CD4-positive, CD25-positive, alpha-beta regulatory T cell (primary cell): ENCODE data around the gene EXOC4. TPM values are rescaled to one million over a fixed set of nuclear protein-coding genes. Genes with fewer than 3 reads are reported as not detected.

Experiments
- ATAC-seq, 2 donors: fragments of 150-1000 bp; cut with Tn5 transposase; one replicate each; pipeline ENCODE4 v1.10.0; 2021; ENCODE audit warnings: low read depth in 2 of 2, moderate number of reproducible peaks in 2 of 2, moderate library complexity in 1 of 2
- DNase-seq, 3 donors: peaks; one replicate each; pipeline versions ENCODE4 v3.0.0 to v3.0.0-alpha.2; 2012 to 2022; ENCODE audit warnings: mixed read lengths in 1 of 3
- H3K27ac ChIP-seq: one replicate; pipeline ENCODE4 v1.7.0; 2013; ENCODE audit warnings: mild to moderate bottlenecking, low read length; ENCODE audit not compliant: insufficient read depth, poor library complexity, severe bottlenecking
- H3K27me3 ChIP-seq: one replicate; pipeline ENCODE4 v1.7.0; 2013; ENCODE audit warnings: low read length; ENCODE audit not compliant: control insufficient read depth, insufficient read depth
- H3K36me3 ChIP-seq: one replicate; pipeline ENCODE4 v1.7.0; 2013; ENCODE audit warnings: mild to moderate bottlenecking, low read length, moderate library complexity; ENCODE audit not compliant: control insufficient read depth, insufficient read depth
- H3K4me1 ChIP-seq: 2 replicates; pipeline ENCODE4 v1.7.0; 2013; ENCODE audit warnings: mild to moderate bottlenecking, low read length; ENCODE audit not compliant: insufficient read depth, control insufficient read depth, poor library complexity, severe bottlenecking
- H3K4me3 ChIP-seq: one replicate; pipeline ENCODE4 v1.7.0; 2013; ENCODE audit warnings: low read depth, mild to moderate bottlenecking, low read length, moderate library complexity
- H3K9me3 ChIP-seq, 2 experiments: 1 replicate in 1 of 2; 2 replicates in 1 of 2; pipeline ENCODE4 v1.7.0; 2013; ENCODE audit warnings: low read length in 2 of 2, mild to moderate bottlenecking in 1 of 2, moderate library complexity in 1 of 2; ENCODE audit not compliant: control insufficient read depth in 2 of 2
- H3K27ac Mint-ChIP-seq, 3 donors: one replicate each; pipeline ENCODE4 v1.8.0; 2020 to 2022; ENCODE audit warnings: mild to moderate bottlenecking in 3 of 3, mixed read lengths in 3 of 3, moderate library complexity in 2 of 3
- H3K27me3 Mint-ChIP-seq: one replicate; pipeline ENCODE4 v1.8.0; 2022; ENCODE audit warnings: mild to moderate bottlenecking, mixed read lengths
- H3K36me3 Mint-ChIP-seq: one replicate; pipeline ENCODE4 v1.8.0; 2020; ENCODE audit warnings: mixed read lengths
- H3K4me1 Mint-ChIP-seq, 4 donors: one replicate each; pipeline ENCODE4 v1.8.0; 2020 to 2022; ENCODE audit warnings: mixed read lengths in 4 of 4, mild to moderate bottlenecking in 1 of 4
- H3K4me3 Mint-ChIP-seq, 4 donors: one replicate each; pipeline ENCODE4 v1.8.0; 2020 to 2022; ENCODE audit warnings: mild to moderate bottlenecking in 4 of 4, mixed read lengths in 4 of 4, moderate library complexity in 3 of 4
- H3K9me3 Mint-ChIP-seq, 7 donors: one replicate each; pipeline ENCODE4 v1.8.0; 2020 to 2022; ENCODE audit warnings: mixed read lengths in 7 of 7, mild to moderate bottlenecking in 3 of 7, moderate library complexity in 2 of 7
- polyA plus RNA-seq, 4 donors: library from polyadenylated mRNA; unstranded; fragments of 300-500 nt; fragmentation: Illumina TruSeq; gene quantifications; one replicate each; pipeline ENCODE4 v1.2.3, GENCODE V29; 2021
- total RNA-seq: library from RNA; stranded (reverse); gene quantifications from one replicate; pipeline ENCODE4 v1.2.3, GENCODE V29; 2022

The EXOC4 gene
- total and polyA plus RNA-seq, 5 donors from 2014 or later: 39.1 to 118 (median 52.2) TPM

DNA sequence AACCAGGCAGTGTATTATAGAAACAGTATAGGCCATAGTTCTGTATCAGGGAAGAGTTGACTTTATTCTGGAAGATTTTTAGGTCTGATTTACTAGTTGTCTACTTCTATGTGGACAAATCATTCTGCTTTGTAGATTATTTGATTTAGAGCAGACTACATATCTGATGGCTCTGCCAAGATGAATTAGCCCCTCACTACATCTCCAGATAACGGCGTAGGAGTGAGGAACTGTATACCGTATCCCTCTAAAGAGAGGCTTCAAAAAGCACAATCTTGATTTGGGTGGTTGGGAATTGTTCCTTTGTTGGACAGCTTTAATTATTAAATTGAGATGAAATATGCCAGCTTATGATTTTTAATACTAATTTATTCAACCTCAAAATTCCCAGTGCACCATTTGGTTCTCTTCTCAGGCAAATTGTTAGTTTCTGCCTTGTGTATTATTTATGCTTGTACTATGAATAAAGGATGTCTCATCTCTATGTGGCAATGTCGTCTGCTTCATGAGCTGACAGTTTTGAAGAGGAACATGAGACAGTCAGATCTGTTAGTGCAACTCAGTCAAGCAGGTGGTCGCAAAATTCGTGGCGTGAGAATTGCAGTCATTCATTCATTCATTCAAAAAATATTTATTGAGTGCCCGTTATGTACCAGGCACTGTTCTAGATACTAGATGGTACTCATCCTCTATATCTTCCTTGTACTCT is 422.8 kb downstream of the EXOC4 start:
- peaks cover 0 to 8% (median 0%) of the 10 kb centered on the region in 4 donors for H3K4me1 Mint-ChIP-seq
- peaks cover 8% of the 10 kb centered on the region for H3K36me3 Mint-ChIP-seq
- DNase-seq (no peak), ATAC-seq (no peak)
- Histone ChIP-seq H3K4me1 (no peaks in the 10 kb centered on the region), H3K4me3 (no peak overlapping the region), H3K27me3 (no peaks in the 10 kb centered on the region), H3K36me3 (no peaks in the 10 kb centered on the region), H3K27ac (no peak overlapping the region), H3K9me3 (no peaks in the 10 kb centered on the region)
- no peak overlapping the region for H3K4me3 Mint-ChIP-seq
- H3K9me3 Mint-ChIP-seq: no peaks in the 10 kb centered on the region
- no peak overlapping the region for H3K27ac Mint-ChIP-seq
- no peaks in the 10 kb centered on the region for H3K27me3 Mint-ChIP-seq

DNA sequence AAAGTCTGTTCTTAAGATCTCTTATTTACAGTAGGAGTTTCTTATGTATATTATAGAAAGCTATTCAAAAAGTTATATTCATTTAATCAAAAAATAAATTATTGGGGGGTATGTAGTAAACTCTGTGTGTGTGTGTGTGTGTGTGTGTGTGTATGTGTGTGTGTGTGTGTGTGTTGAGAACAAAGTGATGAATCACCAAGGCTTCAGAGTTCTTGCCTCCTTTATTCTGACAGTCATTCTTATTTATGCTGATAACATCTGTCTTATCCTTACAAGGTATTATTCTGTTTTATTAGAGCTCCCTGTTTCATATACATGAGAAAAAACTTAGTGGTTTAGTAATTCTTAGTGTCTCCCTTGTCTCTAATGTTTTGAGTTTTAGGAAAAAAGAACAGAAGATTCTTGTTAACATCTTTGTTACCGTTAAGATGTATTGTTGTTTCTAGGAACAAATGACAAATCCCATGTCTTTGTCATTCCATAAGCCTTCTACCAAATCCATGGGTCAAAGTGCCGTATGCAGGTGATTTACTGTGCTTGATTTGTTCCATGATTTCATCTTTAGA is 424.0 kb downstream of the EXOC4 start:
- H3K27me3 Mint-ChIP-seq: no peaks in the 10 kb centered on the region
- no peak overlapping the region for H3K27ac Mint-ChIP-seq
- no peaks in the 10 kb centered on the region for H3K9me3 Mint-ChIP-seq
- H3K4me1 Mint-ChIP-seq: peaks cover 0 to 5% (median 0%) of the 10 kb centered on the region in 4 donors
- H3K27me3 ChIP-seq: no peaks in the 10 kb centered on the region
- no peaks in the 10 kb centered on the region for H3K4me1 ChIP-seq
- DNase-seq (no peak), ATAC-seq (no peak)
- no peaks in the 10 kb centered on the region for H3K9me3 ChIP-seq
- H3K36me3 ChIP-seq: no peaks in the 10 kb centered on the region
- no peak overlapping the region for H3K4me3 ChIP-seq
- H3K4me3 Mint-ChIP-seq: no peak overlapping the region
- peaks cover 7% of the 10 kb centered on the region for H3K36me3 Mint-ChIP-seq
- no peak overlapping the region for H3K27ac ChIP-seq

DNA sequence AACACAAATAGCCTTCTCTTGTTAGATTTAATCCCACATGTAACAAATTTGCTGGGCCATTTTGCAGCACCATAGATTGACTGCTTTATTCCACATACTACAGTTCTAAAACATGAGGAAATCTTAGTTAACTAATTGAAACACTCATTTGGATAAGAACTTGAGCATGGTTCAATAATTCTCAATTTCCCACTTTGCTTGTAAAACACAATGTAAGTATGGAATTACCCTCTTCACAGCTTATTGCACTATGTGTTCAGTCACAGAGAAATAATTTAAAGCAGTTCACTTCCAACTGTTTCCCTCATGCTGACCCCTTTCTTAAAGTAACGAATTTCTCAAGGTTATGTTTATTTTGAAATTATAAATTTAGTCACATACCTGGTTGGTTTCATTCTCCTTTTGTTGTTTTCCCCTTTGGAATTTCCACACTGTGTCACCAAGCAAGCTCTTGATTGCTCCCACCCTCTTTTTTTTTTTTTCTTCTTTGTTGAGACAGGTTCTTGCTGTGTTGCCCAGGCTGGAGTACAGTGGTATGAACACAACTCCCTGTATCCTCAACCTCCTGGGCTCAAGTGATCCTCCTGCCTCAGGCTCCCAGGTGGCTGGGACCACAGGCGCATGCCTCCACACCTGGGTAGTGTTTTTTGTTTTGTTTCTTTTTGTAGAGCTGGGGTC is 425.4 kb downstream of the EXOC4 start:
- no peaks in the 10 kb centered on the region for H3K4me1 ChIP-seq
- no peaks in the 10 kb centered on the region for H3K9me3 Mint-ChIP-seq
- H3K36me3 Mint-ChIP-seq: peaks cover 7% of the 10 kb centered on the region

DNA sequence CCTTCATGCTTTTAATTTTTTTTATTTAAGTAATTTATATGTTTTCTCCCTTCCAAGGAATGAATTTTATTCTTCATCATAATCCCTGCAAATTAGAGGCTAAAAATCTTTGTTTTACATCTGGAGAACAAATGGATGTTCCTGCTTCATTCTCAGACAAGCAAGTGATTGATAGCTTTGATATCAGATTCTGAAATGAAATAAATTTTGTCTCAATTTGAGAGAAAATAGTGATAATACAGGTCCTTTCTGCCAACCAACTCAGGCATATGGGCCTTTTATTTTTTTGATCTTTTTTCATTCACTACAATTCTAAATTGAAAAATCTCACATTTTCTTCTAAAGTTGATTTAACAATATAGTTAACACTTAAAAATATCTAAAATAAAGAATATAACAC is 427.1 kb downstream of the EXOC4 start:
- no peaks in the 10 kb centered on the region for H3K27me3 Mint-ChIP-seq
- no peak for ATAC-seq
- no peaks in the 10 kb centered on the region for H3K4me1 ChIP-seq
- H3K4me3 Mint-ChIP-seq: no peak overlapping the region
- no peak overlapping the region for H3K4me3 ChIP-seq
- no peak for DNase-seq
- no peaks in the 10 kb centered on the region for H3K9me3 ChIP-seq
- no peaks in the 10 kb centered on the region for H3K27me3 ChIP-seq
- H3K27ac ChIP-seq: no peak overlapping the region
- no peak overlapping the region for H3K27ac Mint-ChIP-seq
- H3K4me1 Mint-ChIP-seq: peaks cover 0 to 5% (median 2%) of the 10 kb centered on the region in 4 donors
- H3K9me3 Mint-ChIP-seq: no peaks in the 10 kb centered on the region
- peaks cover 11% of the 10 kb centered on the region for H3K36me3 Mint-ChIP-seq
- H3K36me3 ChIP-seq: no peaks in the 10 kb centered on the region

More for the DNA sequence above, 425.4 kb downstream of the EXOC4 start:
- no peak overlapping the region for H3K27ac Mint-ChIP-seq
- ATAC-seq (no peak), DNase-seq (no peak)
- Histone ChIP-seq H3K4me3 (no peak overlapping the region), H3K9me3 (no peaks in the 10 kb centered on the region), H3K36me3 (no peaks in the 10 kb centered on the region), H3K27ac (no peak overlapping the region), H3K27me3 (no peaks in the 10 kb centered on the region)
- H3K4me3 Mint-ChIP-seq: no peak overlapping the region
- H3K4me1 Mint-ChIP-seq: peaks cover 0 to 5% (median 2%) of the 10 kb centered on the region in 4 donors
- no peaks in the 10 kb centered on the region for H3K27me3 Mint-ChIP-seq

- ATAC-seq (no peak), DNase-seq (no peak)
- H3K9me3 ChIP-seq: no peaks in the 10 kb centered on the region
- no peaks in the 10 kb centered on the region for H3K27me3 ChIP-seq
- Mint-ChIP-seq H3K4me3 (no peak overlapping the region), H3K36me3 (peaks cover 11% of the 10 kb centered on the region), H3K27ac (no peak overlapping the region), H3K4me1 (peaks cover 0 to 5% (median 2%) of the 10 kb centered on the region in 4 donors), H3K9me3 (no peaks in the 10 kb centered on the region), H3K27me3 (no peaks in the 10 kb centered on the region)
- H3K36me3 ChIP-seq: no peaks in the 10 kb centered on the region
- no peak overlapping the region for H3K4me3 ChIP-seq
- no peak overlapping the region for H3K27ac ChIP-seq
- H3K4me1 ChIP-seq: no peaks in the 10 kb centered on the region
Measured at GRCh38 chr7:133681529-133681928, 428.7 kb downstream of the EXOC4 start.

DNA sequence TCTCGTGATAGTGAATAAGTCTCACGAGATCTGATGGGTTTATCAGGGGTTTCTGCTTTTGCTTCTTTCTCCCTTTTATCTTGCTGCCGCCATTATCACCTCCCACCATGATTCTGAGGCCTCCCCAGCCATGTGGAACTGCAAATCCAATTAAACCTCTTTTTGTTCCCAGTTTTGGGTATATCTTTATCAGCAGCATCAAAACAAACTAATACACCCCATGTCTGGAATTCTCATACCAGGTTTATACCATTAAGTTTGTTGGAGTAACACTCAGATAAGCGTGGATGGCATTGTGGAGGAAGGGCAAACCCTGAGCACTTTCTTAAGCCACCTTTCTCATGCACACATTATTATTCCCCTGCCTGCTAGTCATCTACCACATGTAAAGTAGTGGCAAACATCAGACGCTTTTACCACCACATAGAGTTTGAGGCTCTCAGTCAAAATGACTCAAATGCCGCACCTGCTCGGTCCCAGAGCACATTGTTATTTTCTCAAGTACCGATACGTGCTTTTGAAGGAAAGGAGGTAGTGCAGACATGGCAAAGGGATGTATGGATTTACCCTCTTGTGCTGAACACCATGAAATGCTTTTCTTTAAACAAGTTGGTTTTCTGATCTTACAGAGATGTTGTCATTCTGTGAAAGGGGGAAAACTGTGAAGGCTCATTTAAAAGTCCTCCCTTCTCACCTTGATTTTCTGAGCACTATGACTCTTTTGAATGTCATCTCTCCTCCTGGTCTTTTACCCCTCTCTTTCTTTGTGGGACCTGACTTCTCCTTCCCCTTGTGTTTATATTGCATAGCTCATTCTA is 429.7 kb downstream of the EXOC4 start:
- no peak overlapping the region for H3K4me3 ChIP-seq
- H3K4me1 Mint-ChIP-seq: peaks cover 0 to 5% (median 2%) of the 10 kb centered on the region in 4 donors
- peaks cover 11% of the 10 kb centered on the region for H3K36me3 Mint-ChIP-seq
- no peaks in the 10 kb centered on the region for H3K9me3 ChIP-seq
- no peaks in the 10 kb centered on the region for H3K9me3 Mint-ChIP-seq
- H3K4me3 Mint-ChIP-seq: no peak overlapping the region
- DNase-seq (peak in 1 of 3 donors; percentile 11), ATAC-seq (no peak)
- H3K4me1 ChIP-seq: no peaks in the 10 kb centered on the region
- no peaks in the 10 kb centered on the region for H3K27me3 Mint-ChIP-seq
- no peaks in the 10 kb centered on the region for H3K27me3 ChIP-seq
- H3K27ac ChIP-seq: no peak overlapping the region
- H3K36me3 ChIP-seq: no peaks in the 10 kb centered on the region
- H3K27ac Mint-ChIP-seq: no peak overlapping the region

DNA sequence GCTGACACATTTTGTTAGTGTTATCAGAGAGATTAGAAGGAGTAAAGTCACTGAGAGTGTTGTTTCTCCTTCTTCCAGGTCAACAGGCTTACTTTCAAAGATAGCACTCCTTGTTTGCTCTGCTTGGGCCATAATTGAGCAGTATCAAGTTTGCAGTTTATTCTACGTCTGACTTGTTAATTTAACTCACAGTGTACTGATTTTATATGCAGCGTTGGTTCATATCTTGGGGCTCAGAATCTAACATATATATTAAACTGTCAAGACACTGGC is 430.2 kb downstream of the EXOC4 start:
- Mint-ChIP-seq H3K36me3 (peaks cover 11% of the 10 kb centered on the region), H3K9me3 (no peaks in the 10 kb centered on the region), H3K27ac (no peak overlapping the region), H3K4me1 (peaks cover 0 to 5% (median 2%) of the 10 kb centered on the region in 4 donors), H3K27me3 (no peaks in the 10 kb centered on the region), H3K4me3 (no peak overlapping the region)
- DNase-seq (no peak), ATAC-seq (no peak)
- Histone ChIP-seq H3K36me3 (no peaks in the 10 kb centered on the region), H3K4me3 (no peak overlapping the region), H3K9me3 (no peaks in the 10 kb centered on the region), H3K27me3 (no peaks in the 10 kb centered on the region), H3K27ac (no peak overlapping the region), H3K4me1 (no peaks in the 10 kb centered on the region)
